Stimulated activated CD4-positive, alpha-beta T cell treated with anti-CD3 and anti-CD28 coated beads, Interleukin-1b, Interleukin-23, amount 100 ng/mL, for 24 hours (primary cell): ENCODE measurements around the gene KIAA0930.

ENCODE experiments used
- DNase-seq, 4 experiments: peaks; one replicate each; pipeline ENCODE4 v3.0.0-alpha.2; 2020; ENCODE audit warnings: low read depth in 4 of 4, low spot score in 1 of 4

KIAA0930 gene

GRCh38 chr22:45144916-45145315 is 95.8 kb downstream of the KIAA0930 start:
- no peak for DNase-seq

DNA sequence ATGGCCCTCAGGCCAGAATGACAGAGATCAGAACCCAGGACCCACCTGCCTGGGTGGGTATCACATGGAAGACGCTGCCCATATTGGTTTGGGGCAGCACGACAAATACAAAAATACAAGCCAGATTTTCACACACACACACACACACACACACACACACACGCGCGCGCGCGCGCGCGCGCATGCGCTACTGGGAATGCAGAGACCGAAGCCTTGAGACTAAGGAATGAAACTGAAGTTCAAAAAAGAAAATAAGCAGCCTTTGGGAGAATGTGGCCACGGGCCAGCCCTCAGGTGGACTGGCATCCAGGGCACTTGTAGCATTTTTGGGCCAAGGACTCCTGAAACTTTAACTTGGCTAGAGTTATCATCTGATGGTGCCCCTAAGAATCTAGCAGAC is 98.3 kb downstream of the KIAA0930 start:
- DNase-seq, result no peak
